HCT116 (cell line): Measurements from ENCODE around the gene KLK13. TPM values are rescaled to one million over a fixed set of nuclear protein-coding genes. Genes with fewer than 3 reads are reported as not detected.

Source experiments
- ATAC-seq: fragments of 200-7000 bp; cut with Tn5 transposase; 2 replicates; pipeline ENCODE4 v1.9.1; 2020; ENCODE audit warnings: mild to moderate bottlenecking, moderate library complexity
- BruUV-seq: library from RNA; stranded (reverse); fragments of 400-500 nt; replicated peaks from 2 replicates; lab custom pipeline; 2021; lab: Mats Ljungman, UMichigan
- CTCF ChIA-PET: fragments of 300-600 bp; sonication (Branson Sonifier 250); formaldehyde crosslinking; loops from one replicate; lab custom pipeline; 2021; ENCODE audit warnings: antibody characterized with exemption; lab: Charles Lee
- POLR2A ChIA-PET: fragments of 300-600, 350-600 bp; sonication (Branson Sonifier 250); formaldehyde crosslinking; loops from one replicate; lab custom pipeline; 2021; ENCODE audit warnings: antibody characterized with exemption; lab: Charles Lee
- RAD21 ChIA-PET, 2 experiments: fragments of 300-600 bp; sonication (Branson Sonifier 250); formaldehyde crosslinking; loops; one replicate each; lab custom pipeline; 2023; ENCODE audit warnings: low total read pairs in 2 of 2; ENCODE audit not compliant: uncharacterized antibody in 2 of 2, unreplicated experiment in 2 of 2, low non-redundant PET in 1 of 2; lab: Charles Lee
- DNase-seq: peaks from one replicate; pipeline ENCODE4 v3.0.0-alpha.2; 2010; ENCODE audit warnings: low read depth, low spot score
- H2AFZ ChIP-seq: fragments of 200-600 bp; shearing (Covaris generic), sonication (generic); 2 replicates; pipeline ENCODE4 v1.6.1; 2017; ENCODE audit warnings: low read depth, mixed run types, mixed read lengths, antibody characterized with exemption, low read length; ENCODE audit not compliant: poor library complexity, severe bottlenecking
- H3K27ac ChIP-seq: 2 replicates; pipeline ENCODE4 v1.5.1; 2012; ENCODE audit warnings: low read depth, low read length
- H3K27me3 ChIP-seq: fragments of 200-600 bp; sonication (generic); 2 replicates; pipeline ENCODE4 v1.6.1; 2016; ENCODE audit warnings: mixed run types, low read length, mixed read lengths; ENCODE audit not compliant: insufficient read depth
- H3K36me3 ChIP-seq, 2 experiments: fragments of 200-500 bp in 1 of 2; fragments of 200-600 bp in 1 of 2; sonication (Bioruptor generic) in 1 of 2; sonication (generic) in 1 of 2; 2 replicates each; pipeline versions ENCODE4 v1.5.1 to v1.6.1; 2014 to 2016; ENCODE audit warnings: low read length in 2 of 2, inconsistent platforms in 1 of 2, mixed read lengths in 1 of 2, mixed run types in 1 of 2; ENCODE audit not compliant: insufficient read depth in 2 of 2, control insufficient read depth in 1 of 2
- H3K4me1 ChIP-seq, 2 experiments: fragments of 200-600 bp in 1 of 2; sonication (generic) in 1 of 2; 2 replicates each; pipeline versions ENCODE4 v1.5.1 to v1.6.1; 2012 to 2017; ENCODE audit warnings: low read length in 2 of 2, inconsistent platforms in 1 of 2, mild to moderate bottlenecking in 1 of 2, mixed read lengths in 1 of 2, mixed run types in 1 of 2, moderate library complexity in 1 of 2; ENCODE audit not compliant: insufficient read depth in 2 of 2, control insufficient read depth in 1 of 2
- H3K4me2 ChIP-seq: fragments of 200-600 bp; sonication (generic); 2 replicates; pipeline ENCODE4 v1.6.1; 2017; ENCODE audit warnings: mixed run types, low read length, mixed read lengths
- H3K4me3 ChIP-seq, 2 experiments: fragments of 200-600 bp in 1 of 2; sonication (generic) in 1 of 2; replicated peaks in 1 of 2; 2 replicates each; pipeline ENCODE4 v1.5.1; 2011 to 2016; ENCODE audit warnings: low read length in 2 of 2, control low read depth in 1 of 2, low read depth in 1 of 2, mild to moderate bottlenecking in 1 of 2, mixed read lengths in 1 of 2, mixed run types in 1 of 2
- H3K79me2 ChIP-seq: fragments of 200-600 bp; sonication (generic); 2 replicates; pipeline ENCODE4 v1.6.1; 2017; ENCODE audit warnings: mild to moderate bottlenecking, mixed run types, low read length, moderate library complexity, mixed read lengths; ENCODE audit not compliant: insufficient read depth
- H3K9ac ChIP-seq: fragments of 200-600 bp; sonication (generic); 2 replicates; pipeline ENCODE4 v1.6.1; 2016; ENCODE audit warnings: low read length, mixed read lengths
- H3K9me2 ChIP-seq: fragments of 200-600 bp; sonication (generic), shearing (Covaris generic); 2 replicates; pipeline ENCODE4 v1.6.1; 2017; ENCODE audit warnings: mixed run types, mild to moderate bottlenecking, moderate library complexity; ENCODE audit not compliant: insufficient read depth
- H3K9me3 ChIP-seq, 2 experiments: fragments of 200-500 bp in 1 of 2; fragments of 200-600 bp in 1 of 2; sonication (Bioruptor generic) in 1 of 2; sonication (generic) in 1 of 2; 2 replicates each; pipeline ENCODE4 v1.6.1; 2014 to 2017; ENCODE audit warnings: low read length in 2 of 2, mixed read lengths in 2 of 2, inconsistent platforms in 1 of 2, low read depth in 1 of 2, mild to moderate bottlenecking in 1 of 2, mixed run types in 1 of 2, moderate library complexity in 1 of 2; ENCODE audit not compliant: control insufficient read depth in 1 of 2, insufficient read depth in 1 of 2
- H4K20me1 ChIP-seq: fragments of 200-600 bp; sonication (generic), shearing (Covaris generic); 2 replicates; pipeline ENCODE4 v1.6.1; 2017; ENCODE audit warnings: mixed run types, mild to moderate bottlenecking, moderate library complexity; ENCODE audit not compliant: insufficient read depth
- ATF3 ChIP-seq: IDR thresholded peaks from 2 replicates; pipeline ENCODE4 v1.6.1; 2012
- CEBPB ChIP-seq: IDR thresholded peaks from 2 replicates; pipeline ENCODE4 v1.6.1; 2012; ENCODE audit warnings: low read depth
- ELF1 ChIP-seq: IDR thresholded peaks from 2 replicates; pipeline ENCODE4 v1.6.1; 2012; ENCODE audit warnings: low read depth, borderline replicate concordance
- EZH2 ChIP-seq: fragments of 200-600 bp; sonication (generic); IDR thresholded peaks from 2 replicates; pipeline ENCODE4 v1.6.1; 2017; ENCODE audit warnings: antibody characterized with exemption, mixed run types
- FOSL1 ChIP-seq: IDR thresholded peaks from 2 replicates; pipeline ENCODE4 v1.6.1; 2012; ENCODE audit warnings: low read depth
- JUND ChIP-seq: IDR thresholded peaks from 2 replicates; pipeline ENCODE4 v1.6.1; 2012
- POLR2A ChIP-seq: IDR thresholded peaks from 2 replicates; pipeline ENCODE4 v1.7.0; 2011; ENCODE audit warnings: borderline replicate concordance; ENCODE audit not compliant: insufficient read depth, insufficient read length; ENCODE audit errors: extremely low read depth
- POLR2AphosphoS5 ChIP-seq: IDR thresholded peaks from 2 replicates; pipeline ENCODE4 v1.6.1; 2011; ENCODE audit warnings: mild to moderate bottlenecking, low read depth, low read length, moderate library complexity
- RAD21 ChIP-seq: IDR thresholded peaks from 2 replicates; pipeline ENCODE4 v1.6.1; 2012; ENCODE audit warnings: low read depth, mild to moderate bottlenecking
- SIN3A ChIP-seq: IDR thresholded peaks from 2 replicates; pipeline ENCODE4 v1.6.1; 2012; ENCODE audit warnings: low read depth
- SP1 ChIP-seq: IDR thresholded peaks from 2 replicates; pipeline ENCODE4 v1.6.1; 2012; ENCODE audit warnings: low read depth
- YY1 ChIP-seq: IDR thresholded peaks from 2 replicates; pipeline ENCODE4 v1.6.1; 2011; ENCODE audit warnings: low read length, low read depth, moderate library complexity, mild to moderate bottlenecking; ENCODE audit not compliant: insufficient replicate concordance; ENCODE audit errors: extremely low read depth
- ZFX ChIP-seq: fragments of 450-650 bp; IDR thresholded peaks from 2 replicates; pipeline ENCODE4 v1.6.1; 2017
- ZNF274 ChIP-seq: fragments of 200-500 bp; sonication (Bioruptor generic); IDR thresholded peaks from 2 replicates; pipeline ENCODE4 v1.6.1; 2014; ENCODE audit warnings: mild to moderate bottlenecking, low read depth, low read length, inconsistent platforms
- intact Hi-C: fragments of 100-400 bp; cut with micrococcal nuclease; formaldehyde crosslinking; loops from 2 replicates; pipeline ENCODE4 v1.10.0; 2022
- total RNA-seq: library from RNA; stranded (reverse); gene quantifications from one replicate; pipeline ENCODE4 v1.2.1, GENCODE V29; 2021; ENCODE audit not compliant: unreplicated experiment
- TF ChIP-seq, protein P1 (sequence below): IDR thresholded peaks from 2 replicates; pipeline ENCODE4 v1.6.1; 2011; ENCODE audit warnings: mild to moderate bottlenecking, low read length, moderate library complexity; ENCODE audit not compliant: insufficient replicate concordance; ENCODE audit errors: extremely low read depth
- TF ChIP-seq, protein P2 (sequence below): IDR thresholded peaks from 2 replicates; pipeline ENCODE4 v1.6.1; 2012; ENCODE audit warnings: low read depth

KLK13 gene
- total RNA-seq, 1 experiment from 2014 or later: 3.2 TPM

GRCh38 chr19:51090471-51090870 is 25.6 kb upstream of the KLK13 start:
- Histone ChIP-seq H3K79me2 (no peaks in the 10 kb centered on the region), H3K9me3 (no peaks in the 10 kb centered on the region), H3K4me1 (peaks cover 2 to 6% of the 10 kb centered on the region in 2 experiments; a peak in 2 of 4 replicates), H2AFZ (no peak overlapping the region), H3K4me3 (no peak overlapping the region), H3K9me2 (no peaks in the 10 kb centered on the region)
- ChIA-PET POLR2A (no interaction called here), RAD21 (no interaction called here)
- ATAC-seq (no peak), DNase-seq (no peak)
- no TSS peak for BruUV-seq
- TF ChIP-seq RAD21 (no peak), SIN3A (no peak)
- TF ChIP-seq, all 23 proteins: peak for 0
- Histone ChIP-seq H3K9ac (no peak overlapping the region), H3K27ac (no peak overlapping the region), H3K4me2 (no peak overlapping the region), H3K36me3 (no peaks in the 10 kb centered on the region), H4K20me1 (no peaks in the 10 kb centered on the region), H3K27me3 (no peaks in the 10 kb centered on the region)
- CTCF ChIA-PET: interaction anchor here (1.3 kb wide), 1 partner anchor 69 kb away, joined by 5 read pairs; no protein-coding TSS in a partner anchor
- intact Hi-C loops: loop anchor here (5.0 to 10.0 kb wide), 2 partner anchors 298 to 726 kb away; partner anchors contain the start of genes ACP4 and NAPSA

- no peaks in the 10 kb centered on the region for H3K36me3 ChIP-seq
- H4K20me1 ChIP-seq: no peaks in the 10 kb centered on the region
- no peak overlapping the region for H3K27ac ChIP-seq
- H3K9ac ChIP-seq: no peak overlapping the region
- DNase-seq (no peak), ATAC-seq (no peak)
- no TSS peak for BruUV-seq
- no peak overlapping the region for H2AFZ ChIP-seq
- no peak overlapping the region for H3K4me2 ChIP-seq
- H3K4me1 ChIP-seq: peaks cover 2 to 6% of the 10 kb centered on the region in 2 experiments; a peak in 2 of 4 replicates
- no peaks in the 10 kb centered on the region for H3K27me3 ChIP-seq
- no peaks in the 10 kb centered on the region for H3K9me3 ChIP-seq
- POLR2A ChIA-PET: no interaction called here
- intact Hi-C loops: loop anchor here (5.0 to 10.0 kb wide), 2 partner anchors 297 to 725 kb away; partner anchors contain the start of genes ACP4 and NAPSA
- no peaks in the 10 kb centered on the region for H3K9me2 ChIP-seq
- no peaks in the 10 kb centered on the region for H3K79me2 ChIP-seq
- RAD21 ChIA-PET: no interaction called here
- no peak overlapping the region for H3K4me3 ChIP-seq
- CTCF ChIA-PET: interaction anchor here (1.3 kb wide), 1 partner anchor 69 kb away, joined by 5 read pairs; no protein-coding TSS in a partner anchor
- no peak for TF ChIP-seq SP1
- TF ChIP-seq FOSL1: no peak
- no peak for TF ChIP-seq JUND
- no peak for TF ChIP-seq EZH2
- TF ChIP-seq ZFX: no peak
- TF ChIP-seq ZNF274: no peak
- TF ChIP-seq, protein P1, sequence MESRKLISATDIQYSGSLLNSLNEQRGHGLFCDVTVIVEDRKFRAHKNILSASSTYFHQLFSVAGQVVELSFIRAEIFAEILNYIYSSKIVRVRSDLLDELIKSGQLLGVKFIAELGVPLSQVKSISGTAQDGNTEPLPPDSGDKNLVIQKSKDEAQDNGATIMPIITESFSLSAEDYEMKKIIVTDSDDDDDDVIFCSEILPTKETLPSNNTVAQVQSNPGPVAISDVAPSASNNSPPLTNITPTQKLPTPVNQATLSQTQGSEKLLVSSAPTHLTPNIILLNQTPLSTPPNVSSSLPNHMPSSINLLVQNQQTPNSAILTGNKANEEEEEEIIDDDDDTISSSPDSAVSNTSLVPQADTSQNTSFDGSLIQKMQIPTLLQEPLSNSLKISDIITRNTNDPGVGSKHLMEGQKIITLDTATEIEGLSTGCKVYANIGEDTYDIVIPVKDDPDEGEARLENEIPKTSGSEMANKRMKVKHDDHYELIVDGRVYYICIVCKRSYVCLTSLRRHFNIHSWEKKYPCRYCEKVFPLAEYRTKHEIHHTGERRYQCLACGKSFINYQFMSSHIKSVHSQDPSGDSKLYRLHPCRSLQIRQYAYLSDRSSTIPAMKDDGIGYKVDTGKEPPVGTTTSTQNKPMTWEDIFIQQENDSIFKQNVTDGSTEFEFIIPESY: no peak
- TF ChIP-seq, protein P2, sequence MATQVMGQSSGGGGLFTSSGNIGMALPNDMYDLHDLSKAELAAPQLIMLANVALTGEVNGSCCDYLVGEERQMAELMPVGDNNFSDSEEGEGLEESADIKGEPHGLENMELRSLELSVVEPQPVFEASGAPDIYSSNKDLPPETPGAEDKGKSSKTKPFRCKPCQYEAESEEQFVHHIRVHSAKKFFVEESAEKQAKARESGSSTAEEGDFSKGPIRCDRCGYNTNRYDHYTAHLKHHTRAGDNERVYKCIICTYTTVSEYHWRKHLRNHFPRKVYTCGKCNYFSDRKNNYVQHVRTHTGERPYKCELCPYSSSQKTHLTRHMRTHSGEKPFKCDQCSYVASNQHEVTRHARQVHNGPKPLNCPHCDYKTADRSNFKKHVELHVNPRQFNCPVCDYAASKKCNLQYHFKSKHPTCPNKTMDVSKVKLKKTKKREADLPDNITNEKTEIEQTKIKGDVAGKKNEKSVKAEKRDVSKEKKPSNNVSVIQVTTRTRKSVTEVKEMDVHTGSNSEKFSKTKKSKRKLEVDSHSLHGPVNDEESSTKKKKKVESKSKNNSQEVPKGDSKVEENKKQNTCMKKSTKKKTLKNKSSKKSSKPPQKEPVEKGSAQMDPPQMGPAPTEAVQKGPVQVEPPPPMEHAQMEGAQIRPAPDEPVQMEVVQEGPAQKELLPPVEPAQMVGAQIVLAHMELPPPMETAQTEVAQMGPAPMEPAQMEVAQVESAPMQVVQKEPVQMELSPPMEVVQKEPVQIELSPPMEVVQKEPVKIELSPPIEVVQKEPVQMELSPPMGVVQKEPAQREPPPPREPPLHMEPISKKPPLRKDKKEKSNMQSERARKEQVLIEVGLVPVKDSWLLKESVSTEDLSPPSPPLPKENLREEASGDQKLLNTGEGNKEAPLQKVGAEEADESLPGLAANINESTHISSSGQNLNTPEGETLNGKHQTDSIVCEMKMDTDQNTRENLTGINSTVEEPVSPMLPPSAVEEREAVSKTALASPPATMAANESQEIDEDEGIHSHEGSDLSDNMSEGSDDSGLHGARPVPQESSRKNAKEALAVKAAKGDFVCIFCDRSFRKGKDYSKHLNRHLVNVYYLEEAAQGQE: no peak
- TF ChIP-seq POLR2AphosphoS5: no peak
- TF ChIP-seq POLR2A: no peak
- no peak for TF ChIP-seq RAD21
- no peak for TF ChIP-seq CEBPB
- no peak for TF ChIP-seq YY1
- no peak for TF ChIP-seq ATF3
- no peak for TF ChIP-seq SIN3A
- TF ChIP-seq ELF1: no peak
Observed at GRCh38 chr19:51089786-51090185, 24.9 kb upstream of the KLK13 start.
